Ishikawa (cell line): Measurements from ENCODE around the gene KXD1.

Source experiments
- CEBPB ChIP-seq: IDR thresholded peaks from 2 replicates; pipeline ENCODE4 v1.6.1; 2012
- CREB1 ChIP-seq: IDR thresholded peaks from 2 replicates; pipeline ENCODE4 v1.6.1; 2012; ENCODE audit warnings: low read depth
- REST ChIP-seq: IDR thresholded peaks from 2 replicates; pipeline ENCODE4 v1.6.1; 2012; ENCODE audit warnings: low read depth, mild to moderate bottlenecking
- TCF12 ChIP-seq: IDR thresholded peaks from 2 replicates; pipeline ENCODE4 v1.6.1; 2012; ENCODE audit warnings: low read depth

- TF ChIP-seq TCF12 (no peak), REST (no peak), CREB1 (no peak), CEBPB (no peak)
Measured at GRCh38 chr19:18508585-18508984, 49.1 kb upstream of the KXD1 start.
